OCI-LY1 (cell line): ENCODE measurements around the gene SYT5.

Experiments used
- EZH2 ChIP-seq: fragments of 200-600 bp; sonication (generic), shearing (Covaris generic); IDR thresholded peaks from 2 replicates; pipeline ENCODE4 v1.8.0; 2017; ENCODE audit warnings: borderline replicate concordance, mixed run types, mild to moderate bottlenecking, antibody characterized with exemption, low read length, moderate library complexity, mixed read lengths
- TF ChIP-seq, protein P1 (sequence below): fragments of 200-600 bp; sonication (generic), shearing (Covaris generic); IDR thresholded peaks from 2 replicates; pipeline ENCODE4 v1.5.1; 2017; ENCODE audit warnings: mild to moderate bottlenecking, antibody characterized with exemption, low read length, moderate library complexity, mixed read lengths

DNA sequence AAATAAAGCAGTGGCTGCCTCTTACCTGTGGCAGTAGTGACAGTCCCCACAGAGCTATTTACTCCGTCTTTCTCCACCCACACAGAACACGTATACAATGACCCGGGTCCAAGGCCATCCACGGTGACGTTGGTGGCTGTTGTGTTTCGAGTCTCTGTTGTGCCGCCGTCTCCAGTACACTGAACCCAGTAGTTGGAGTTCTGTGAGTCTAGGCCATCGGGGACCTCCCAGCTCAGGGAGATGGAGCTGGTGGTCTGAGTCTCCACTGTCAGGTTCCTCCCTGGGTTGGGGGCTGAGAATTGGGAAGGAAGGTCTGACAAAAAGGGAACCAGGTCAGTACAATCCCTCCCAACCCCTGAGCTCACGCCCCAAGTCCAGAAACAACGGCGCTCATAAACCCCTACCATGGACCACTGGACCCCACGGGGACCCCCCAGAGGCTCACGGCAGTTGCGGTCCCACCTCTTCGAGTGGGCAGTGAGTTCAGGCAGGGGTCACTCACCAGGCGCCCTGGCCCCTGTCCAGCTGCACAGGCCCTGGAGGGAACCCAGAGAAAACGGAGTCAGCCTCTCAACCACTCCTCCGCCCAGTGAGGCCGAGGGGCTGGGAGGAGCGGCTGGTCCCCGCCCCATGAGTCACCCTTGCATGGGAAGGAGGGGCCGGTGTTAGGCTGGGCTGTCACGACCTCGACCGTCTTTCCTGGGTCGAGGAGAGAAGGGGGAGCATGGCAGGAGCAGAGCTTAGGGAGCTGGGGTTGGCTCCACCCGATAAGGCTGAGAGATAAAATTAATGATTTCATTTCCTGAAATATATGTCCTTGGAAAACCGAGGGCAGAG is 26.8 kb upstream of the SYT5 start:
- TF ChIP-seq, protein P1, sequence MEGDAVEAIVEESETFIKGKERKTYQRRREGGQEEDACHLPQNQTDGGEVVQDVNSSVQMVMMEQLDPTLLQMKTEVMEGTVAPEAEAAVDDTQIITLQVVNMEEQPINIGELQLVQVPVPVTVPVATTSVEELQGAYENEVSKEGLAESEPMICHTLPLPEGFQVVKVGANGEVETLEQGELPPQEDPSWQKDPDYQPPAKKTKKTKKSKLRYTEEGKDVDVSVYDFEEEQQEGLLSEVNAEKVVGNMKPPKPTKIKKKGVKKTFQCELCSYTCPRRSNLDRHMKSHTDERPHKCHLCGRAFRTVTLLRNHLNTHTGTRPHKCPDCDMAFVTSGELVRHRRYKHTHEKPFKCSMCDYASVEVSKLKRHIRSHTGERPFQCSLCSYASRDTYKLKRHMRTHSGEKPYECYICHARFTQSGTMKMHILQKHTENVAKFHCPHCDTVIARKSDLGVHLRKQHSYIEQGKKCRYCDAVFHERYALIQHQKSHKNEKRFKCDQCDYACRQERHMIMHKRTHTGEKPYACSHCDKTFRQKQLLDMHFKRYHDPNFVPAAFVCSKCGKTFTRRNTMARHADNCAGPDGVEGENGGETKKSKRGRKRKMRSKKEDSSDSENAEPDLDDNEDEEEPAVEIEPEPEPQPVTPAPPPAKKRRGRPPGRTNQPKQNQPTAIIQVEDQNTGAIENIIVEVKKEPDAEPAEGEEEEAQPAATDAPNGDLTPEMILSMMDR = no peak
- TF ChIP-seq EZH2 = no peak
